GM18519 (cell line): ENCODE measurements around the gene CDKN2A.

Experiments used
- ATAC-seq: cut with Tn5 transposase; IDR thresholded peaks from one replicate; pipeline ENCODE4 v1.9.1; 2021; ENCODE audit warnings: mild to moderate bottlenecking, moderate library complexity; ENCODE audit not compliant: unreplicated experiment, low FRiP score

CDKN2A gene

DNA sequence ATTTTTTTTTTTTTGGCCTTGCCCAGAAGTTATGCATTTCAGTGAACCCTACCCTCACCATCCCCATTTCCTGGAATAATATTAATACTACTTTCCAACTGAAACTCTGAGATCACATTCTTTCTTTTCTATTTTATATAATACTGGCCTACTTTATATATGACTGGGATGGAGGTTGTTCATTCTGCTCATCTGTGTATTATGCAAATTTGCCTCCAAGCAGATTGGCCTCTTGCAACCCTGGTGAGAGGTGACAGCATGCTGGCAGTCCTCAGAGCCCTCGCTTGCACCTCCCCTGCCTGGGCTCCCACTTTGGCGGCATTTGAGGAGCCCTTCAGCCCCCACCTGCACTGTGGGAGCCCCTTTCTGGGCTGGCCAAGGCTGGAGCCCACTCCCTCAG is 35.4 kb downstream of the CDKN2A start:
- no peak for ATAC-seq

DNA sequence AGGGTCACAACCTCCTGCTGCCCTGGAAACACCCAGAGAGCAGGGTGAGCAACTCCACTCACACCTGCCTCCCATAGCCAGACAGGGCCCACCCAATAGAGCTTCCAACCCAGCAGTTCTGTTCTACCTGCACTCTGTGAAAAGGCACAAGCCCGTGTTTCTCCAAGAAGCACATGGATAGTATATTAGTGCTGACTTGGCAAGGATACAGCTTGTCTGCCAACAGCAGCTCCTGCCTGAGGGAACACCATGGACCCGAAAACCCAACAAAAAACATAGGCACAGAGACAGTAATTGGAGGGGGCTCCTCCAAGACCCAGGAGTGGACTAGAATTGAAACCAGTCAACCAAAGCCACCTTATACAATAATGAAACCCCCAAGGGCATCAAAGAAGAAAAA is 48.6 kb downstream of the CDKN2A start:
- ATAC-seq, result no peak

- no peak for ATAC-seq
Observed at GRCh38 chr9:21943464-21943863, 50.7 kb downstream of the CDKN2A start.

DNA sequence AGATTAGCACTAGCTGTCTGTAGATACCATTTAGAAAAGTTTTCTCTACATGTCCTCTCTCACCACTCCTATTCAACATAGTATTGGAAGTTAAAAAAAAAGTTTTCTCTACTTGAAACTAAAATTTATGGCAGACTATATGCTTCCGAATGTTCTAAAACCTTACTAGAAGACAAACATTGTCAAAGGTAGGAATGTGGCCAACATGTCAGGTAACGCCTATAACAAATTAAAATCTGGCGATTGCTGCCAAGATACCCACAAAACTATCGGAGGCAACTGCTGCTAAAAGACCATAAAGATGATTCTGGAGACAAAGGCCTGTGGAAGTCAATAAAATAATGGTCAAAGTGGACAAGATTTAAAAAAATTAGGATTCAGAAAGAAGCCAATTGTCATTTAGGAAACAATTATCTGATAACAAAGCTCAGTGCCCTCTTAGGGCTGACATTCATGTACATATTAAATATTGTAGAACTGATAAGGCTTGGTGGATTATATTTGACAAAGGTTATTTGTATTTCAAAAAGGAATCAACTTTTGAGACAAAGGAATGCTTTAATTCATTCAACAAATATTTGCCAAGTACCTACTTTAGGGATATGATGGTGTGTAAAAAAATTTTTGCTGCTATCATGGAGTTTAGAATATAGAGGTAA is 52.7 kb downstream of the CDKN2A start:
- no peak for ATAC-seq

DNA sequence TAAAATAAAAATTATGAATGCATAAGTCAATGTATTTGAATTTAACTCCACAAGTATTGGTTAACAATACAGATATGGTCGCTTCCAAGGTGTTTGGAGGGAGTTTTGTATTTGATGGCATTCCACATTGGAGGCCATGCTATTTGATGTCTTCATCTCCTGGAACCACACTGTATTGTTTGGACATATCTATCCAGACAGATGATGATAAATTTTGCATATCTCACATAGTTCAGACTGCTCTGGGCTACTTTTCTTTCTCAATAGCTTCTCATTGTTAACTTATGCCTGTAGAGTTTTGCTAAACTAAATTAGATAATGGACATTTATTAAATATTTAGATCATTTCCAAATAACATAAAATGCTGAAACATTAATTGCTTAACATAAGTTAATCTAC is 58.0 kb downstream of the CDKN2A start:
- ATAC-seq, result no peak

DNA sequence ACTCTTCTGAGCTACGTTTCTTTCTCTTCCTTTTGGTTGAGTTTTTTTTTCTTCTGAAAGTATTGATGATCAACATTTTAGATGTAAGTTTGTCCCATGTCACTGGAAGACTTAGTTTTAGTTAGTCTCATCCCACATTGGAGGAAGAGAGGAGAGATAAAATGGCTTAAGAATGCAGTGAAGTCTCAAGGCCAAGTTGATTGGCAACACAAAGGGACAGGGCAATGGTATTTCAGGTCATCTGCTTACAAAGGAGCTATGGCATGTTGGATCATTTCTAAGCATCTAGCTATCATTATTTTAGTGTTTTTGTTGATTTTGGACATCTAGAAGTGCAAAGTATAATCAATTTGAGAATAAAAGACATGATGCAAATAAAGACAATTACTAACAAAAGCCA is 58.6 kb downstream of the CDKN2A start:
- ATAC-seq, result no peak

- ATAC-seq, result no peak
Observed at GRCh38 chr9:21933865-21934264, 60.3 kb downstream of the CDKN2A start.

GRCh38 chr9:21933281-21933680 is 60.9 kb downstream of the CDKN2A start:
- ATAC-seq, result no peak

DNA sequence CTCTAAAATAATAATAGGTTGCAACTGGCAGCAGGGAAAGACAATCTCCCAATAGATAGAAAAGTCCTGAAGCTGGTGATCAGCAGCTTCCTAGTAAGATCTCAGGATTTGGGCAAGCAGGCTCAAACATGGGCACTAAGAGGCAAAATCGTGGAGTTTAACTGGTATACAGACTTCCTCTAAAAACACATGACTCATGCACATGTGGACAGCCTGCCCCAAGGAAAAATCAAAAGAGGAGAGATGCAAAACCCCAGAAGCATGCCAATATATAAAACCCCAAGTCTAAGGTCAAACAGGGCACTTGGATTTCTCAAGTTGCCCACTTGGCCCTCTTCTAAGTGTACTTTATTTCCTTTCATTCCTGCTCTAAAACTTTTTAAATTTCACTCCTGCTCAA is 62.8 kb downstream of the CDKN2A start:
- no peak for ATAC-seq

DNA sequence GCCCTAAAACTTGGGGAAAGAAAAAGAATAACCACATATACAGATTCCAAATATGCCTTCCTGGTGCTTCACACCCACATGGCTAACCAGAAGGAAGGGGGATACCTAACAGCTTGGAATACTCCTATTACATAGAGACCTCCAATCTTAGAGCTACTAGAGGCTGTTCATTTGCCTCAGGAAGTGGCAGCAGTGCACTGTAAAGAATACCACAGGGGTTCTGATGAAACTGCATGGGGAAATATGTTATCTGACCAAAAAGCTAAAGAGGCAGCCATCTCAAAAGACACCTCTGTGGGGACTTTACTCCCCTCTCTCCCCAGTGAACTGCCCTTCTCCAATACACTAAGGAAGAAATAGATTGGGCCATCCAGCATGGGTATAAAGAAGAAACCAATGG is 66.4 kb downstream of the CDKN2A start:
- ATAC-seq, result no peak

- ATAC-seq, result no peak
Observed at GRCh38 chr9:21923694-21924093, 70.5 kb downstream of the CDKN2A start.

GRCh38 chr9:21919377-21920362 is 74.5 kb downstream of the CDKN2A start:
- peak; percentile 80 for ATAC-seq
